ENCODE data around the gene LMF2. TPM values are rescaled to one million over a fixed set of nuclear protein-coding genes. Genes with fewer than 3 reads are reported as not detected.
A peak's percentile ranks its signal among the peaks of the same experiment; 100 is the strongest.

LMF2 gene
- polyA plus RNA-seq, 3 donors, result 15.0 to 145 (median 16.6) TPM

DNA sequence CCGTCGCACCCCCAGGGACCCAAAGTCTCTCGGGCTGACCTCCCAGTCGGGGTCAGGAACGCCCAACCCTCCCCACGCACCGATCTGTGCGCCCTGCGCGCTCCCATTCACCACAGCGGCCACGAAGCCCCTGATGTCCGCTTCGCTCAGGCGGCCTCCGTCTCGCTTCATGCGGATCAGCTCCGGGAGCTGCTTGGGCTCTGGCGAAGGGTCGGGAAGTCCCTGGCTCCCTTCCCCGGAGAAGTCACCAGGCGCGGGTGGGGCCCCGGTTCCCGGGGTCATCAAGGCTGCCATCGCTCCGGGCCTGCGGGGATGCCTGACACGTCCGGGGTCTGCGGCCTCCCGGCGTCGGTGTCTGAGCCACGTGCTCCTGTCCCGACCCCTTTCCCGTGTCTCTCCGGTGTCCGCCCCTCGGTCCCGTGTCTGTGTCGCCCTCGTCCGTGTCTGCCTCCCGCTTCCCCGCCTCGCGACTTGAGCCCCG, 22.0 kb upstream of the LMF2 start:
- TF ChIP-seq, protein P1, sequence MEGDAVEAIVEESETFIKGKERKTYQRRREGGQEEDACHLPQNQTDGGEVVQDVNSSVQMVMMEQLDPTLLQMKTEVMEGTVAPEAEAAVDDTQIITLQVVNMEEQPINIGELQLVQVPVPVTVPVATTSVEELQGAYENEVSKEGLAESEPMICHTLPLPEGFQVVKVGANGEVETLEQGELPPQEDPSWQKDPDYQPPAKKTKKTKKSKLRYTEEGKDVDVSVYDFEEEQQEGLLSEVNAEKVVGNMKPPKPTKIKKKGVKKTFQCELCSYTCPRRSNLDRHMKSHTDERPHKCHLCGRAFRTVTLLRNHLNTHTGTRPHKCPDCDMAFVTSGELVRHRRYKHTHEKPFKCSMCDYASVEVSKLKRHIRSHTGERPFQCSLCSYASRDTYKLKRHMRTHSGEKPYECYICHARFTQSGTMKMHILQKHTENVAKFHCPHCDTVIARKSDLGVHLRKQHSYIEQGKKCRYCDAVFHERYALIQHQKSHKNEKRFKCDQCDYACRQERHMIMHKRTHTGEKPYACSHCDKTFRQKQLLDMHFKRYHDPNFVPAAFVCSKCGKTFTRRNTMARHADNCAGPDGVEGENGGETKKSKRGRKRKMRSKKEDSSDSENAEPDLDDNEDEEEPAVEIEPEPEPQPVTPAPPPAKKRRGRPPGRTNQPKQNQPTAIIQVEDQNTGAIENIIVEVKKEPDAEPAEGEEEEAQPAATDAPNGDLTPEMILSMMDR (IDR thresholded peaks at IDR 0.05), result no peak
- Mint-ChIP-seq H3K9me3 (no peaks in the 10 kb centered on the region), H3K27ac (peak overlapping the region; percentile 94 to 100 (median 97)), H3K4me1 (peaks cover 47% of the 10 kb centered on the region), H3K27me3 (ENCODE audit: low read depth in 3 of 3) (no peaks in the 10 kb centered on the region), H3K4me3 (peak overlapping the region; percentile 91 to 95), H3K36me3 (peaks cover 27 to 30% of the 10 kb centered on the region in 2 donors)
- peaks cover 83% of the 10 kb centered on the region for H3K79me2 ChIP-seq (ENCODE audit: insufficient read depth, low read length)
- no peaks in the 10 kb centered on the region for H3K27me3 ChIP-seq (ENCODE audit: control insufficient read depth in 2 of 2, insufficient read depth in 2 of 2, low read length in 2 of 2)
- no peaks in the 10 kb centered on the region for H3K9me3 ChIP-seq (replicated peaks in 1 of 2; ENCODE audit: control insufficient read depth in 1 of 2, insufficient read depth in 1 of 2, low read length in 2 of 2)
- H3K4me1 ChIP-seq (ENCODE audit: control insufficient read depth in 1 of 2, insufficient read depth in 2 of 2, low read length in 2 of 2), result peaks cover 61 to 85% of the 10 kb centered on the region in 2 donors
- peak overlapping the region; percentile 72 to 99 (median 73) for H3K4me3 ChIP-seq (replicated peaks in 1 of 3; ENCODE audit: low read depth in 2 of 3, low read length in 3 of 3)
- peak overlapping the region; percentile 95 for H3K4me2 ChIP-seq (replicated peaks; ENCODE audit: extremely low read depth, low read length, poor library complexity, severe bottlenecking)
- peak overlapping the region; percentile 100 for H3K9ac ChIP-seq (ENCODE audit: insufficient read depth, low read length, poor library complexity, severe bottlenecking)
- H4K20me1 ChIP-seq (ENCODE audit: insufficient read depth, low read length), result peaks cover 52% of the 10 kb centered on the region
- no peak overlapping the region for H2AFZ ChIP-seq (ENCODE audit: insufficient read depth, low read depth, low read length, poor library complexity, severe bottlenecking)
- 24% methylated on average over 47 of the region's 50 CpGs for WGBS (ENCODE audit: insufficient coverage)
- intact Hi-C loops (cut with micrococcal nuclease), result loop anchor here (1.0 to 5.0 kb wide), 4 partner anchors 13 to 93 kb away; partner anchors contain the start of genes CHKB (in 2 of the 2) and SYCE3 (in 1 of the 2)
- H3K27ac ChIP-seq (ENCODE audit: low read depth in 1 of 2, low read length in 2 of 2), result peak overlapping the region; percentile 100
- H3K36me3 ChIP-seq (replicated peaks in 1 of 2; ENCODE audit: control insufficient read depth in 1 of 2, insufficient read depth in 2 of 2, low read length in 2 of 2), result peaks cover 14 to 20% of the 10 kb centered on the region in 2 donors
- peak in 1 of 3 donors; percentile 44 for DNase-seq

DNA sequence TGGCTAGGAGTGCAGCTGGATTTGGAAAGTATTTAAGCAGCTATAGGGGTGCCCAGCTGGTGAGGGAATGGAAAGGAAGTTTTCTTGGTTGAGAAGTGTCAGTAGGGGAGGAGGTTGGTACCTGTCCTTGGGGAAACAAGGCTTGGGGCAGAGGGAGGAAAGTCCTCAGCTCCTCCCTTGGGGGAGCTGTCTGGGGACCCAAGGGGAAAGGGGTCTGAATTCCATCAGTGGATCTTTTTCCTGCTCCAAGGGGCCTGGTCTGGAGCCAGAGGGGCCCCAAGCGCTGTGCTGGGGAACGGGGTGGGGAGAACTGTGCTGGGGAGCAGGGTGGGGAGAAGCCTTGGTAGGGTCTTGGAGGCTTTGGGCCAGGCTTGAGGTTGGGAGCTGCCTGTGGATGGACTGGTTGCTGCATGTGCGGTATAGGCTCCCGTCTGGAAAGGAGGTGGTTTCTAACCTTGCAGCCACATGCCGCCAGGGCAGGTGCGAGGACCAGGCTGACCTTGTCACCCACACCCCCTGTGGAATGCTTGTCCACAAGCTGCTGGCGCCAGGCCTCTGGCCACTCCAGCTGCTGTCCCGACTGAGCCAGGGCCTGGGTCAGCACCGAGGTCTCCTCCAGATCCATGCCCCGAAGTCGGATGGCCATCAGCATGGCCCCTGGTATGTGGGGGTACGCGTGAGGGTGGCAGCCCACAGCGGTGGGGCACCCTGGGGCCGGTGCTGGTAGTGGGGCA, 21.3 kb upstream of the LMF2 start:
- H3K4me3 Mint-ChIP-seq, result peak overlapping the region; percentile 91 to 95
- intact Hi-C loops (cut with micrococcal nuclease), result loop anchor here (1.0 to 5.0 kb wide), 4 partner anchors 13 to 93 kb away; partner anchors contain the start of genes CHKB (in 2 of the 2) and SYCE3 (in 1 of the 2)
- H2AFZ ChIP-seq (ENCODE audit: insufficient read depth, low read depth, low read length, poor library complexity, severe bottlenecking), result no peak overlapping the region
- peaks cover 44% of the 10 kb centered on the region for H3K4me1 Mint-ChIP-seq
- no peaks in the 10 kb centered on the region for H3K27me3 Mint-ChIP-seq (ENCODE audit: low read depth in 3 of 3)
- peak overlapping the region; percentile 100 for H3K9ac ChIP-seq (ENCODE audit: insufficient read depth, low read length, poor library complexity, severe bottlenecking)
- peak overlapping the region; percentile 94 to 100 (median 97) for H3K27ac Mint-ChIP-seq
- TF ChIP-seq, protein P1 (IDR thresholded peaks at IDR 0.05), result no peak
- H3K36me3 ChIP-seq (replicated peaks in 1 of 2; ENCODE audit: control insufficient read depth in 1 of 2, insufficient read depth in 2 of 2, low read length in 2 of 2), result peaks cover 20 to 26% of the 10 kb centered on the region in 2 donors
- H3K4me2 ChIP-seq (replicated peaks; ENCODE audit: extremely low read depth, low read length, poor library complexity, severe bottlenecking), result peak overlapping the region; percentile 95
- peaks cover 58% of the 10 kb centered on the region for H4K20me1 ChIP-seq (ENCODE audit: insufficient read depth, low read length)
- H3K4me3 ChIP-seq (replicated peaks in 1 of 3; ENCODE audit: low read depth in 2 of 3, low read length in 3 of 3), result peak overlapping the region; percentile 72 to 99 (median 73)
- H3K79me2 ChIP-seq (ENCODE audit: insufficient read depth, low read length), result peaks cover 89% of the 10 kb centered on the region
- peaks cover 61 to 85% of the 10 kb centered on the region in 2 donors for H3K4me1 ChIP-seq (ENCODE audit: control insufficient read depth in 1 of 2, insufficient read depth in 2 of 2, low read length in 2 of 2)
- DNase-seq, result no peak
- H3K27ac ChIP-seq (ENCODE audit: low read depth in 1 of 2, low read length in 2 of 2), result peak overlapping the region; percentile 100
- no peaks in the 10 kb centered on the region for H3K9me3 Mint-ChIP-seq
- no peaks in the 10 kb centered on the region for H3K9me3 ChIP-seq (replicated peaks in 1 of 2; ENCODE audit: control insufficient read depth in 1 of 2, insufficient read depth in 1 of 2, low read length in 2 of 2)
- 53% methylated on average over 6 of the region's 15 CpGs for WGBS (ENCODE audit: insufficient coverage)
- H3K27me3 ChIP-seq (ENCODE audit: control insufficient read depth in 2 of 2, insufficient read depth in 2 of 2, low read length in 2 of 2), result no peaks in the 10 kb centered on the region
- peaks cover 29 to 35% of the 10 kb centered on the region in 2 donors for H3K36me3 Mint-ChIP-seq
